Measurements from ENCODE around the gene SZRD1.
"Not testable (repeated sequence)": the region's sequence is repeated elsewhere in the genome, so short reads cannot be mapped to it uniquely, and the experiment has no call there.

The SZRD1 gene

GRCh38 chr1:16334655-16335340, 32.2 kb upstream of the SZRD1 start:
- CTCF ChIA-PET = interaction anchor here (0.8 kb wide), 1 partner anchor 14 kb away, joined by 3 read pairs; no protein-coding TSS in a partner anchor
- TF ChIP-seq CTCF (IDR thresholded peaks at IDR 0.05; ENCODE audit: insufficient read depth, low read length, missing control alignments) = no peak
- POLR2A ChIA-PET = no interaction called here
- no peak for DNase-seq (ENCODE audit: low read depth, low spot score)
- H3K4me3 ChIP-seq (ENCODE audit: low read depth, low read length) = no peak overlapping the region

- no peak for DNase-seq (ENCODE audit: low read depth, low spot score)
- ChIA-PET POLR2A (no interaction called here), CTCF (interaction anchor here (0.7 kb wide), 1 partner anchor 14 kb away, joined by 3 read pairs; no protein-coding TSS in a partner anchor)
- no peak overlapping the region for H3K4me3 ChIP-seq (ENCODE audit: low read depth, low read length)
- TF ChIP-seq CTCF (IDR thresholded peaks at IDR 0.05; ENCODE audit: insufficient read depth, low read length, missing control alignments) = no peak
These were observed 28.1 kb upstream of the SZRD1 start for GRCh38 chr1:16338961-16339360.

- no peak overlapping the region for H3K4me3 ChIP-seq (ENCODE audit: low read depth, low read length)
- ChIA-PET POLR2A (no interaction called here), CTCF (no interaction called here)
- TF ChIP-seq CTCF (IDR thresholded peaks at IDR 0.05; ENCODE audit: insufficient read depth, low read length, missing control alignments) = no peak
- DNase-seq (ENCODE audit: low read depth, low spot score) = no peak
These were observed 26.4 kb upstream of the SZRD1 start for GRCh38 chr1:16340673-16341072.

GRCh38 chr1:16342331-16343062, 24.5 kb upstream of the SZRD1 start:
- ChIA-PET CTCF (interaction anchor here (0.8 to 1.9 kb wide), 2 partner anchors 10 kb away, joined by 3 to 7 read pairs; partner anchors contain the start of gene FBXO42), POLR2A (no interaction called here)
- TF ChIP-seq CTCF (IDR thresholded peaks at IDR 0.05; ENCODE audit: insufficient read depth, low read length, missing control alignments) = no peak
- no peak overlapping the region for H3K4me3 ChIP-seq (ENCODE audit: low read depth, low read length)
- no peak for DNase-seq (ENCODE audit: low read depth, low spot score)

- H3K4me3 ChIP-seq (ENCODE audit: low read depth, low read length); POLR2A ChIA-PET; DNase-seq (ENCODE audit: low read depth, low spot score): not testable (repeated sequence)
- CTCF ChIA-PET = interaction anchor here (1.9 kb wide), 1 partner anchor 9 kb away, joined by 7 read pairs; the partner anchor contains the start of gene FBXO42
These were observed 23.8 kb upstream of the SZRD1 start for GRCh38 chr1:16343276-16343675.

GRCh38 chr1:16348414-16349182, 18.4 kb upstream of the SZRD1 start:
- POLR2A ChIA-PET = interaction anchor here (0.5 kb wide), 2 partner anchors 69 to 115 kb away, joined by 3 read pairs; no protein-coding TSS in a partner anchor
- H3K4me3 ChIP-seq (ENCODE audit: low read depth, low read length) = no peak overlapping the region
- no peak for TF ChIP-seq CTCF (IDR thresholded peaks at IDR 0.05; ENCODE audit: insufficient read depth, low read length, missing control alignments)
- CTCF ChIA-PET = interaction anchor here (0.7 to 2.1 kb wide), 6 partner anchors 10 to 268 kb away, joined by 3 to 9 read pairs (median 3); partner anchors contain the start of gene NECAP2
- no peak for DNase-seq (ENCODE audit: low read depth, low spot score)
